ENCODE results near the gene GLI1. TPM values are rescaled to one million over a fixed set of nuclear protein-coding genes. Genes with fewer than 3 reads are reported as not detected.
A peak's percentile ranks its signal among the peaks of the same experiment; 100 is the strongest.
"Not testable (repeated sequence)": the region's sequence is repeated elsewhere in the genome, so short reads cannot be mapped to it uniquely, and the experiment has no call there.

Gene GLI1
- total and polyA plus RNA-seq, 2 experiments from 2014 or later: 0.79 to 7.3 TPM

GRCh38 chr12:57515934-57516541, 56.5 kb downstream of the GLI1 start:
- Histone ChIP-seq H3K4me3 (no peak overlapping the region), H3K27me3 (no peaks in the 10 kb centered on the region), H3K9me3 (ENCODE audit: low read depth) (no peaks in the 10 kb centered on the region), H3K27ac (peak overlapping the region; percentile 62), H3K4me1 (ENCODE audit: low read depth) (peaks cover 13% of the 10 kb centered on the region), H3K36me3 (peaks cover 55% of the 10 kb centered on the region)
- TF ChIP-seq, protein P1, sequence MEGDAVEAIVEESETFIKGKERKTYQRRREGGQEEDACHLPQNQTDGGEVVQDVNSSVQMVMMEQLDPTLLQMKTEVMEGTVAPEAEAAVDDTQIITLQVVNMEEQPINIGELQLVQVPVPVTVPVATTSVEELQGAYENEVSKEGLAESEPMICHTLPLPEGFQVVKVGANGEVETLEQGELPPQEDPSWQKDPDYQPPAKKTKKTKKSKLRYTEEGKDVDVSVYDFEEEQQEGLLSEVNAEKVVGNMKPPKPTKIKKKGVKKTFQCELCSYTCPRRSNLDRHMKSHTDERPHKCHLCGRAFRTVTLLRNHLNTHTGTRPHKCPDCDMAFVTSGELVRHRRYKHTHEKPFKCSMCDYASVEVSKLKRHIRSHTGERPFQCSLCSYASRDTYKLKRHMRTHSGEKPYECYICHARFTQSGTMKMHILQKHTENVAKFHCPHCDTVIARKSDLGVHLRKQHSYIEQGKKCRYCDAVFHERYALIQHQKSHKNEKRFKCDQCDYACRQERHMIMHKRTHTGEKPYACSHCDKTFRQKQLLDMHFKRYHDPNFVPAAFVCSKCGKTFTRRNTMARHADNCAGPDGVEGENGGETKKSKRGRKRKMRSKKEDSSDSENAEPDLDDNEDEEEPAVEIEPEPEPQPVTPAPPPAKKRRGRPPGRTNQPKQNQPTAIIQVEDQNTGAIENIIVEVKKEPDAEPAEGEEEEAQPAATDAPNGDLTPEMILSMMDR (IDR thresholded peaks at IDR 0.05; ENCODE audit: low read depth, low read length): no peak
- peak in 1 of 2 donors; percentile 22 for DNase-seq (ENCODE audit: low read depth in 1 of 2, low spot score in 1 of 2)

- H3K4me3 ChIP-seq: no peak overlapping the region
- no peaks in the 10 kb centered on the region for H3K9me3 ChIP-seq (ENCODE audit: low read depth)
- peak overlapping the region; percentile 39 for H3K27ac ChIP-seq
- TF ChIP-seq, protein P1 (IDR thresholded peaks at IDR 0.05; ENCODE audit: low read depth, low read length): no peak
- peaks cover 19% of the 10 kb centered on the region for H3K4me1 ChIP-seq (ENCODE audit: low read depth)
- H3K27me3 ChIP-seq: no peaks in the 10 kb centered on the region
- DNase-seq (ENCODE audit: low read depth in 1 of 2, low spot score in 1 of 2): no peak
- H3K36me3 ChIP-seq: peaks cover 52% of the 10 kb centered on the region
These were observed 57.1 kb downstream of the GLI1 start for GRCh38 chr12:57516617-57517153.

DNA sequence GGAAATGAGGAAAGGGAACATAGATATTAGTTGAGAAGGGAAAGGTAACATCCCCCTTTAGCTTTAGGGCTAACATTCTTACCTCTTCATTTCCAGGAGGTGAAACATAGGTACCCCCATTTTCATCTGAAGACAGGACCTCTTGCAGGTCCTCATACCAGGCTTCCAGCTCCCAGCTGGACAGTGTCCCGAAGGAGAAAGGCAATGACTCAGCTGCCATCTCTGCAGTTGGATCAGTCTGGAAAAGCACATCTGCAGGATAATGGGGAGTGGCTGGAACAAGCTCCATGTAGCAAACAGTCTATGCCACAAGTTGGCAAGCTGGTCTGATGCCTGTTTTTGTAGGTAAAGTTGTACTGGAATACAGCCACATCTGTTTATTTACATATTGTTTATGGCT, 57.6 kb downstream of the GLI1 start:
- H3K4me1 ChIP-seq (ENCODE audit: low read depth): peaks cover 22% of the 10 kb centered on the region
- no peak overlapping the region for H3K4me3 ChIP-seq
- TF ChIP-seq, protein P1 (IDR thresholded peaks at IDR 0.05; ENCODE audit: low read depth, low read length): no peak
- H3K36me3 ChIP-seq: peaks cover 47% of the 10 kb centered on the region
- no peaks in the 10 kb centered on the region for H3K9me3 ChIP-seq (ENCODE audit: low read depth)
- DNase-seq (ENCODE audit: low read depth in 1 of 2, low spot score in 1 of 2): peak in 1 of 2 donors; percentile 50
- H3K27me3 ChIP-seq: no peaks in the 10 kb centered on the region
- peak overlapping the region; percentile 39 for H3K27ac ChIP-seq

GRCh38 chr12:57517718-57518117, 58.1 kb downstream of the GLI1 start:
- H3K27me3 ChIP-seq; H3K9me3 ChIP-seq (ENCODE audit: low read depth); H3K27ac ChIP-seq; DNase-seq (ENCODE audit: low read depth in 1 of 2, low spot score in 1 of 2); H3K4me3 ChIP-seq: not testable (repeated sequence)
- H3K4me1 ChIP-seq (ENCODE audit: low read depth): peaks cover 22% of the 10 kb centered on the region
- H3K36me3 ChIP-seq: peaks cover 42% of the 10 kb centered on the region

DNA sequence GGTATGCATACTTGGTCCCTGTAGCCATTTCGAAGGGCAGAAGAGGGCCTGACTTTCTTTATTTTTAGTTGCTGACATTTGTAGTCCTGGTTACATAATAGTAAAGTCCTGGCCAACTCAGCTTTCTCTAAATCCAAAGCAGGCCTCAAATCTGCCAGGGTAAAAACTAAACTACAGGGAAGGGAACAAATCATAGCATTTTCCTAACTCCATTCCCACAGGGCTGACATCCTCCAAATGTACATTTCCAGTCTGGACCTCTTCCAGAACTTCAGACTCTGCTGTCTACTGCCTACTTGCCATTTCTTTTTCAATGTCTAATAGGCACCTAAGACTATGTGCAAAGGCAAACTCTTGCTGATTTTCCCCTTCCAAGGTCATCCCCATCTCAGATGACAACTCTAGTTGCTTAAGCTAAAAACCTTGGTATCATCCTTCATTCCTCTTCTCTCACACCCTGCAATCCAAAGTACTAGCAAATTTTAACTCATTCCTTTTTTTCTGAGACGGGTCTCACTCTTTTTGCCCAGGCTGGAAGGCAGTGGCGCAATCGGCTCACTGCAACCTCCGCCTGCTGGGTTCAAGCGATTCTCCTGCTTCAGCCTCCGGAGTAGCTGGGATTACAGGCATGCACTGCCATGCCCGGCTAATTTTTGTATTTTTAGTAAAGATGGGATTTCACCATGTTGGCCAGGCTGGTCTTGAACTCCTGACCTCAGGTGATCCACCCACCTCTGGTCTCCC, 58.8 kb downstream of the GLI1 start:
- H3K36me3 ChIP-seq: peaks cover 38% of the 10 kb centered on the region
- H3K4me3 ChIP-seq: peak overlapping the region; percentile 80
- H3K27me3 ChIP-seq: no peaks in the 10 kb centered on the region
- H3K9me3 ChIP-seq (ENCODE audit: low read depth): no peaks in the 10 kb centered on the region
- H3K27ac ChIP-seq: no peak overlapping the region
- TF ChIP-seq, protein P1 (IDR thresholded peaks at IDR 0.05; ENCODE audit: low read depth, low read length): no peak
- DNase-seq (ENCODE audit: low read depth in 1 of 2, low spot score in 1 of 2): peak in 1 of 2 donors; percentile 44
- H3K4me1 ChIP-seq (ENCODE audit: low read depth): peaks cover 22% of the 10 kb centered on the region

All from cardiac muscle cell (in vitro differentiated cells and primary cell).